ENCODE data around the gene UBQLN2.

GRCh38 chrX:56569378-56570057, 6.1 kb downstream of the UBQLN2 start:
- TF ChIP-seq ZNF274 (IDR thresholded peaks at IDR 0.05; ENCODE audit: low read depth, low read length) (no peak), YY1 (IDR thresholded peaks at IDR 0.05; ENCODE audit: insufficient read depth, insufficient read length) (no peak)

Data from NT2/D1 (cell line).